ENCODE measurements around the gene KIF6.

KIF6 gene

GRCh38 chr6:39441986-39442385 is 283.2 kb downstream of the KIF6 start:
- no peak for DNase-seq

GRCh38 chr6:39441301-39441700 is 283.9 kb downstream of the KIF6 start:
- DNase-seq, result no peak

- DNase-seq, result no peak
Measured at GRCh38 chr6:39440039-39440426, 285.2 kb downstream of the KIF6 start.

- DNase-seq, result no peak
Measured at GRCh38 chr6:39439342-39440038, 285.7 kb downstream of the KIF6 start.

- DNase-seq, result no peak
Measured at GRCh38 chr6:39433630-39434029, 291.6 kb downstream of the KIF6 start.

GRCh38 chr6:39432330-39433025 is 292.7 kb downstream of the KIF6 start:
- DNase-seq, result no peak

- DNase-seq, result no peak
Measured at GRCh38 chr6:39430871-39431523, 294.2 kb downstream of the KIF6 start.

- no peak for DNase-seq
Measured at GRCh38 chr6:39430446-39430845, 294.8 kb downstream of the KIF6 start.

- DNase-seq, result no peak
Measured at GRCh38 chr6:39428816-39429215, 296.4 kb downstream of the KIF6 start.

- DNase-seq, result no peak
Measured at GRCh38 chr6:39428152-39428551, 297.1 kb downstream of the KIF6 start.

GRCh38 chr6:39426073-39426456 is 299.1 kb downstream of the KIF6 start:
- no peak for DNase-seq

- no peak for DNase-seq
Measured at GRCh38 chr6:39425346-39426072, 299.7 kb downstream of the KIF6 start.

- DNase-seq, result no peak
Measured at GRCh38 chr6:39424831-39425230, 300.4 kb downstream of the KIF6 start.

GRCh38 chr6:39422238-39422637 is 303.0 kb downstream of the KIF6 start:
- DNase-seq, result no peak

GRCh38 chr6:39421383-39422225 is 303.6 kb downstream of the KIF6 start:
- DNase-seq, result no peak

- DNase-seq, result no peak
Measured at GRCh38 chr6:39420300-39421265, 304.6 kb downstream of the KIF6 start.

GRCh38 chr6:39419607-39420006 is 305.6 kb downstream of the KIF6 start:
- no peak for DNase-seq

GRCh38 chr6:39417440-39417839 is 307.8 kb downstream of the KIF6 start:
- no peak for DNase-seq

GRCh38 chr6:39416728-39417127 is 308.5 kb downstream of the KIF6 start:
- DNase-seq, result no peak

- no peak for DNase-seq
Measured at GRCh38 chr6:39416026-39416425, 309.2 kb downstream of the KIF6 start.

- DNase-seq, result no peak
Measured at GRCh38 chr6:39415482-39415881, 309.7 kb downstream of the KIF6 start.
